Esophagus squamous epithelium (tissue), 4 donors: ENCODE data around the gene CCDC66.

Experiments used
- POLR2A ChIP-seq, 4 donors: fragments of 450-650 bp; IDR thresholded peaks; one replicate each; pipeline ENCODE4 v1.6.1; 2017; ENCODE audit warnings: antibody characterized with exemption in 4 of 4, mild to moderate bottlenecking in 4 of 4, moderate library complexity in 3 of 4
- TF ChIP-seq, protein P1 (sequence below), 6 experiments: fragments of 450-650 bp in 4 of 6; fragments of 200-600 bp in 2 of 6; sonication (generic) in 2 of 6; IDR thresholded peaks; one replicate each; pipeline ENCODE4 v1.5.1; 2016 to 2019; ENCODE audit warnings: antibody characterized with exemption in 6 of 6, mild to moderate bottlenecking in 4 of 6, moderate library complexity in 4 of 6

DNA sequence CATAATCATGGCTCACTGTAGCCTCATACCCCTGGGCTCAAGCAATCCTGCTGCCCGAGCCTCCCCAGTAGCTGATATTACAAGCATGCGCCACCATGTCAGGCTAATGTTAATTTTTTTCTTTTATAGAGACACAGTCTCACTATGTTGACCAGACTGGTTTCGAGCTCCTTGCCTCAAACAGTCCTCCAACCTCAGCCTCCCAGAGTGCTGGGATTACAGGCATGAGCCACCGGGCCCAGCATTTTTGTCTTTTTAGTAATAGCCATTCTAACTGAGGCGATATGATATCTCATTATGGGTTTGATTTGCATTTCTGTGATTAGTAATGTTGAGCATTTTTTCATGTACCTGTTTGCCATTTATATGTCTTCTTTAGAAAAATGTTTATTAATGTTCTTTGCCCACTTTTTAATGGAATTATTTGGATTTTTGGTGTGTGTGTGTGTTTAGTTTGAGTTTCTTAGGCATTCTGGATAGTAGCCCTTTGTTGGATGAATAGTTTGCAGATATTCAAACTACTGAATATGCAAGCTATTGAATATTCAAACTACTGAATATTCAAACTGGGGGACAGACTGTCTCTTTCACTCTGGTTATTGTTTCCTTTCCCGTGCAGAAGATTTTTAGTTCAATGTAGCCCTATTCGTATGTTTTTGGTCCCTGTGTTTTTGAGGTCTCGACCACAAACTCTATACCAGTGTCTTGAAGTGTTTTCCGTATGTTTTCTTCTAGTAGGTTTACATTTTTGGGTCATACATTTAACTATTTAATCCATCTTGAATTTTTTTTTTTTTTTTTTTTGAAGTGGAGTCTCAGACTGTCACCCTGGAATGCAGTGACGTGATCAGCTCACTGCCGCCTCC lies 39.2 kb downstream of the CCDC66 start:
- TF ChIP-seq, protein P1, sequence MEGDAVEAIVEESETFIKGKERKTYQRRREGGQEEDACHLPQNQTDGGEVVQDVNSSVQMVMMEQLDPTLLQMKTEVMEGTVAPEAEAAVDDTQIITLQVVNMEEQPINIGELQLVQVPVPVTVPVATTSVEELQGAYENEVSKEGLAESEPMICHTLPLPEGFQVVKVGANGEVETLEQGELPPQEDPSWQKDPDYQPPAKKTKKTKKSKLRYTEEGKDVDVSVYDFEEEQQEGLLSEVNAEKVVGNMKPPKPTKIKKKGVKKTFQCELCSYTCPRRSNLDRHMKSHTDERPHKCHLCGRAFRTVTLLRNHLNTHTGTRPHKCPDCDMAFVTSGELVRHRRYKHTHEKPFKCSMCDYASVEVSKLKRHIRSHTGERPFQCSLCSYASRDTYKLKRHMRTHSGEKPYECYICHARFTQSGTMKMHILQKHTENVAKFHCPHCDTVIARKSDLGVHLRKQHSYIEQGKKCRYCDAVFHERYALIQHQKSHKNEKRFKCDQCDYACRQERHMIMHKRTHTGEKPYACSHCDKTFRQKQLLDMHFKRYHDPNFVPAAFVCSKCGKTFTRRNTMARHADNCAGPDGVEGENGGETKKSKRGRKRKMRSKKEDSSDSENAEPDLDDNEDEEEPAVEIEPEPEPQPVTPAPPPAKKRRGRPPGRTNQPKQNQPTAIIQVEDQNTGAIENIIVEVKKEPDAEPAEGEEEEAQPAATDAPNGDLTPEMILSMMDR (IDR thresholded peaks at IDR 0.05) = no peak
- TF ChIP-seq POLR2A (IDR thresholded peaks at IDR 0.05) = no peak
